ENCODE results near the gene ANKS4B. TPM values are rescaled to one million over a fixed set of nuclear protein-coding genes. Genes with fewer than 3 reads are reported as not detected.

ANKS4B gene
- total and polyA plus RNA-seq, 2 experiments from 2014 or later: 0.07 TPM; not detected in 1

GRCh38 chr16:21206550-21206949 is 26.9 kb upstream of the ANKS4B start:
- no peak for DNase-seq (ENCODE audit: low spot score)
- H3K4me1 ChIP-seq (ENCODE audit: insufficient read depth): no peaks in the 10 kb centered on the region
- no peaks in the 10 kb centered on the region for H3K79me2 ChIP-seq (replicated peaks; ENCODE audit: insufficient read depth)
- H3K36me3 ChIP-seq (ENCODE audit: insufficient read depth): no peaks in the 10 kb centered on the region
- no peak overlapping the region for H3K4me3 ChIP-seq
- no peak overlapping the region for H3K27ac Mint-ChIP-seq
- no peak for ATAC-seq
- no peak overlapping the region for H3K4me2 ChIP-seq
- H3K9me3 Mint-ChIP-seq: no peaks in the 10 kb centered on the region
- no peak for TF ChIP-seq NANOG (IDR thresholded peaks at IDR 0.05; ENCODE audit: borderline replicate concordance)
- TF ChIP-seq ETS1 (IDR thresholded peaks at IDR 0.05): no peak
- no peak for TF ChIP-seq EZH2 (IDR thresholded peaks at IDR 0.05; ENCODE audit: low read depth, unreplicated experiment)
- TF ChIP-seq ZNF114 (CRISPR knock-in tag; IDR thresholded peaks at IDR 0.05): no peak
- TF ChIP-seq CTCF (conservative IDR thresholded peaks at IDR 0.05; ENCODE audit: low read depth in 2 of 2): no peak
- no peak for TF ChIP-seq JUNB (IDR thresholded peaks at IDR 0.05; ENCODE audit: unreplicated experiment)
- no peak for TF ChIP-seq STAT1 (IDR thresholded peaks at IDR 0.05; ENCODE audit: unreplicated experiment)
- no peak for TF ChIP-seq EZH2phosphoT487 (IDR thresholded peaks at IDR 0.05; ENCODE audit: unreplicated experiment)
- TF ChIP-seq ZNF462 (CRISPR knock-in tag; IDR thresholded peaks at IDR 0.05): no peak
- no peak for TF ChIP-seq CREB1 (CRISPR knock-in tag; IDR thresholded peaks at IDR 0.05; ENCODE audit: low read depth)
- no peak for TF ChIP-seq POLR2AphosphoS5 (IDR thresholded peaks at IDR 0.05; ENCODE audit: low read depth)
- no peak for TF ChIP-seq ZNF331 (CRISPR knock-in tag; IDR thresholded peaks at IDR 0.05; ENCODE audit: low read depth)
- TF ChIP-seq REST (IDR thresholded peaks at IDR 0.05; ENCODE audit: unreplicated experiment): no peak
- H3K27me3 ChIP-seq (ENCODE audit: insufficient read depth): no peaks in the 10 kb centered on the region
- H4K20me1 ChIP-seq (replicated peaks; ENCODE audit: insufficient read depth): no peaks in the 10 kb centered on the region
- peaks cover 8% of the 10 kb centered on the region; the same call in 1 of the 2 replicates for H3K9me2 ChIP-seq (ENCODE audit: insufficient read depth)
- H2AFZ ChIP-seq: no peak overlapping the region
- no peak overlapping the region for H3K27ac ChIP-seq (ENCODE audit: low read depth)
- peaks cover 4% of the 10 kb centered on the region for H3K27me3 Mint-ChIP-seq (ENCODE audit: insufficient read depth, low read depth, poor library complexity)
- no peaks in the 10 kb centered on the region for H3K36me3 Mint-ChIP-seq (ENCODE audit: low read depth)
- H3K4me1 Mint-ChIP-seq: no peaks in the 10 kb centered on the region
- no peaks in the 10 kb centered on the region for H3F3A ChIP-seq (replicated peaks; ENCODE audit: low read depth)
- no peak overlapping the region for H3K4me3 Mint-ChIP-seq

All from GM23338 (cell line).